ENCODE results near the gene CLPSL1. TPM values are rescaled to one million over a fixed set of nuclear protein-coding genes. Genes with fewer than 3 reads are reported as not detected.

CLPSL1 gene
- total and polyA plus RNA-seq, 2 of the 13 experiments (the other 11 are each of a cell fraction or from before 2014, with no cell fraction given) = not detected

- TF ChIP-seq E2F2 (CRISPR knock-in tag; IDR thresholded peaks at IDR 0.05; ENCODE audit: borderline replicate concordance) (no peak), ZNF572 (CRISPR knock-in tag; IDR thresholded peaks at IDR 0.05) (no peak), ZNF232 (CRISPR knock-in tag; IDR thresholded peaks at IDR 0.05; ENCODE audit: borderline replicate concordance) (0 out of 2 replicates have a peak, but pooled peaks have one; percentile 33), ZNF3 (CRISPR knock-in tag; IDR thresholded peaks at IDR 0.05) (no peak), ZNF407 (CRISPR knock-in tag; IDR thresholded peaks at IDR 0.05; ENCODE audit: not compliant biosample characterization) (no peak), KDM6A (CRISPR knock-in tag; IDR thresholded peaks at IDR 0.05; ENCODE audit: low read depth) (no peak), ZIK1 (CRISPR knock-in tag; IDR thresholded peaks at IDR 0.05; ENCODE audit: borderline replicate concordance, low read depth) (no peak), IKZF5 (CRISPR knock-in tag; IDR thresholded peaks at IDR 0.05) (peak; percentile 55; the same call in 1 of the 2 replicates)
Observed at GRCh38 chr6:35736253-35736894, 44.4 kb upstream of the CLPSL1 start (continued).
